Measurements from ENCODE around the gene TYW3.
A peak's percentile ranks its signal among the peaks of the same experiment; 100 is the strongest.

TYW3 gene

GRCh38 chr1:74732960-74733603 lies at the start of gene TYW3, which contains the start of gene CRYZ:
TYW3 (plus strand) TSS chr1:74733152; CDS start chr1:74733245, 93 bp downstream.
CRYZ (minus strand) TSS chr1:74733050; CDS start chr1:74724821, 8,229 bp downstream.
- no peak for TF ChIP-seq CTCF (IDR thresholded peaks at IDR 0.05; ENCODE audit: unreplicated experiment in 3 of 3)
- peak within 1 kb of the TSS; percentile 95 to 99 (median 99) for H3K27ac Mint-ChIP-seq
- H3K4me3 Mint-ChIP-seq, result peak within 1 kb of the TSS; percentile 93 to 94 (median 93)

GRCh38 chr1:74683656-74684055 lies 49.3 kb upstream of the TYW3 start:
- H3K36me3 Mint-ChIP-seq (ENCODE audit: low read depth), result no peaks in the 10 kb centered on the region
- TF ChIP-seq CTCF (IDR thresholded peaks at IDR 0.05; ENCODE audit: unreplicated experiment in 3 of 3), result no peak

More at GRCh38 chr1:74732960-74733603, at the start of gene TYW3, which contains the start of gene CRYZ:
- peaks cover 16% of the 10 kb centered on the region for H3K9me3 Mint-ChIP-seq
- peaks cover 40% of the 10 kb centered on the region for H3K36me3 Mint-ChIP-seq (ENCODE audit: low read depth)
- peaks cover 24% of the 10 kb centered on the region for H3K4me1 Mint-ChIP-seq
- H3K27me3 Mint-ChIP-seq (ENCODE audit: low read depth), result no peaks in the 10 kb centered on the region

GRCh38 chr1:74684301-74684700 lies 48.7 kb upstream of the TYW3 start:
- Mint-ChIP-seq H3K27ac (no peak overlapping the region), H3K4me1 (peaks cover 4% of the 10 kb centered on the region), H3K9me3 (no peaks in the 10 kb centered on the region), H3K36me3 (ENCODE audit: low read depth) (no peaks in the 10 kb centered on the region), H3K4me3 (no peak overlapping the region), H3K27me3 (ENCODE audit: low read depth) (no peaks in the 10 kb centered on the region)
- TF ChIP-seq CTCF (IDR thresholded peaks at IDR 0.05; ENCODE audit: unreplicated experiment in 3 of 3), result no peak

More at GRCh38 chr1:74683656-74684055, 49.3 kb upstream of the TYW3 start:
- Mint-ChIP-seq H3K27me3 (ENCODE audit: low read depth) (no peaks in the 10 kb centered on the region), H3K27ac (no peak overlapping the region), H3K9me3 (no peaks in the 10 kb centered on the region), H3K4me1 (peaks cover 4% of the 10 kb centered on the region), H3K4me3 (no peak overlapping the region)

- no peaks in the 10 kb centered on the region for H3K9me3 Mint-ChIP-seq
- H3K4me1 Mint-ChIP-seq, result peaks cover 7% of the 10 kb centered on the region
- no peak overlapping the region for H3K27ac Mint-ChIP-seq
- no peak for TF ChIP-seq CTCF (IDR thresholded peaks at IDR 0.05; ENCODE audit: unreplicated experiment in 3 of 3)
- no peak overlapping the region for H3K4me3 Mint-ChIP-seq
- H3K27me3 Mint-ChIP-seq (ENCODE audit: low read depth), result no peaks in the 10 kb centered on the region
- H3K36me3 Mint-ChIP-seq (ENCODE audit: low read depth), result no peaks in the 10 kb centered on the region
These were observed 46.0 kb upstream of the TYW3 start for GRCh38 chr1:74686928-74687327.

GRCh38 chr1:74689621-74690363 lies 43.2 kb upstream of the TYW3 start:
- TF ChIP-seq CTCF (IDR thresholded peaks at IDR 0.05; ENCODE audit: unreplicated experiment in 3 of 3), result peak; percentile 75 to 88 (median 84)
- Mint-ChIP-seq H3K4me3 (no peak overlapping the region), H3K27ac (peak overlapping the region; percentile 0 to 22 (median 5)), H3K36me3 (ENCODE audit: low read depth) (no peaks in the 10 kb centered on the region), H3K27me3 (ENCODE audit: low read depth) (no peaks in the 10 kb centered on the region), H3K4me1 (peaks cover 7% of the 10 kb centered on the region), H3K9me3 (no peaks in the 10 kb centered on the region)

Measured in nephron (organoid).